WTC11 (cell line): ENCODE measurements around the gene ITPRID1.

ENCODE experiments used
- ATF1 ChIP-seq: sonication (generic); formaldehyde crosslinking; IDR thresholded peaks from 2 replicates; pipeline ENCODE4 v1.8.1; 2023; ENCODE audit warnings: mild to moderate bottlenecking, moderate library complexity, missing genetic modification reagents
- FOXK1 ChIP-seq: sonication (generic); formaldehyde crosslinking; IDR thresholded peaks from 2 replicates; pipeline ENCODE4 v1.8.0; 2022; ENCODE audit warnings: mild to moderate bottlenecking, moderate library complexity, missing genetic modification reagents
- FOXP1 ChIP-seq: sonication (generic); formaldehyde crosslinking; IDR thresholded peaks from 2 replicates; pipeline ENCODE4 v1.8.0; 2022; ENCODE audit warnings: missing genetic modification reagents, mild to moderate bottlenecking, moderate library complexity, borderline replicate concordance
- GTF2I ChIP-seq: fragments of 250-450 bp; sonication (Bioruptor Pico); conservative IDR thresholded peaks from 2 replicates; pipeline ENCODE4 v1.4.0; 2021; ENCODE audit warnings: mild to moderate bottlenecking
- JUN ChIP-seq: sonication (generic); formaldehyde crosslinking; IDR thresholded peaks from 2 replicates; pipeline ENCODE4 v1.8.0; 2023; ENCODE audit warnings: mild to moderate bottlenecking, missing genetic modification reagents
- NR1H2 ChIP-seq: sonication (generic); formaldehyde crosslinking; IDR thresholded peaks from 2 replicates; pipeline ENCODE4 v1.9.0; 2021; ENCODE audit warnings: mild to moderate bottlenecking, moderate library complexity, missing genetic modification reagents
- SMAD4 ChIP-seq: sonication (generic); formaldehyde crosslinking; IDR thresholded peaks from 2 replicates; pipeline ENCODE4 v1.8.0; 2022; ENCODE audit warnings: mild to moderate bottlenecking, missing genetic modification reagents
- TCF7 ChIP-seq: sonication (generic); formaldehyde crosslinking; IDR thresholded peaks from 2 replicates; pipeline ENCODE4 v1.8.0; 2022; ENCODE audit warnings: mild to moderate bottlenecking, low read depth, missing genetic modification reagents, moderate library complexity
- ZNF121 ChIP-seq: sonication (generic); formaldehyde crosslinking; IDR thresholded peaks from 2 replicates; pipeline ENCODE4 v1.8.0; 2023; ENCODE audit warnings: missing genetic modification reagents
- TF ChIP-seq, protein P1 (sequence below): sonication (generic); formaldehyde crosslinking; IDR thresholded peaks from 2 replicates; pipeline ENCODE4 v1.8.1; 2023; ENCODE audit warnings: mild to moderate bottlenecking, missing genetic modification reagents, borderline replicate concordance
- TF ChIP-seq, protein P2 (sequence below): fragments of 200-600 bp; IDR thresholded peaks from 2 replicates; pipeline ENCODE4 v1.8.0; 2022; ENCODE audit warnings: antibody characterized with exemption
- TF ChIP-seq, protein P3 (sequence below): sonication (generic); formaldehyde crosslinking; IDR thresholded peaks from 2 replicates; pipeline ENCODE4 v1.8.1; 2022; ENCODE audit warnings: mild to moderate bottlenecking, moderate library complexity, missing genetic modification reagents

DNA sequence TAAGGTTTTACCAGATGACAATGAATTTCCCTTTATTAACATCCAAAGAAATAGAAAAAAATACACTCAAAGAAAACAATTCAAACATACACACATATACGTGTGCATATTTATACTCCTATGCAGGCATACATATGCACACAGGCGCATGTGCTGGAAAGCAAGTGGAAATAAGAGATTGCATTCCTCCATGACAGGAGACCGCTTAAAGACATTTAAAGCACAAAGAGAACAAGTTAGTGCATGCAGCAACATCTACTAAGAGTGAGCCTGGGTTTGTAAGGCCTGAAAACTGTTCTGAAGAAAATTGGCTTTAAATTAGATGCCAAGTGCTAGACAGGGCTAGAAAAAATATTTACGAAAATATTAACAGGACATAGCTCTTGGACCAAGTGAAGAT, 133.1 kb downstream of the ITPRID1 start:
- TF ChIP-seq, protein P1, sequence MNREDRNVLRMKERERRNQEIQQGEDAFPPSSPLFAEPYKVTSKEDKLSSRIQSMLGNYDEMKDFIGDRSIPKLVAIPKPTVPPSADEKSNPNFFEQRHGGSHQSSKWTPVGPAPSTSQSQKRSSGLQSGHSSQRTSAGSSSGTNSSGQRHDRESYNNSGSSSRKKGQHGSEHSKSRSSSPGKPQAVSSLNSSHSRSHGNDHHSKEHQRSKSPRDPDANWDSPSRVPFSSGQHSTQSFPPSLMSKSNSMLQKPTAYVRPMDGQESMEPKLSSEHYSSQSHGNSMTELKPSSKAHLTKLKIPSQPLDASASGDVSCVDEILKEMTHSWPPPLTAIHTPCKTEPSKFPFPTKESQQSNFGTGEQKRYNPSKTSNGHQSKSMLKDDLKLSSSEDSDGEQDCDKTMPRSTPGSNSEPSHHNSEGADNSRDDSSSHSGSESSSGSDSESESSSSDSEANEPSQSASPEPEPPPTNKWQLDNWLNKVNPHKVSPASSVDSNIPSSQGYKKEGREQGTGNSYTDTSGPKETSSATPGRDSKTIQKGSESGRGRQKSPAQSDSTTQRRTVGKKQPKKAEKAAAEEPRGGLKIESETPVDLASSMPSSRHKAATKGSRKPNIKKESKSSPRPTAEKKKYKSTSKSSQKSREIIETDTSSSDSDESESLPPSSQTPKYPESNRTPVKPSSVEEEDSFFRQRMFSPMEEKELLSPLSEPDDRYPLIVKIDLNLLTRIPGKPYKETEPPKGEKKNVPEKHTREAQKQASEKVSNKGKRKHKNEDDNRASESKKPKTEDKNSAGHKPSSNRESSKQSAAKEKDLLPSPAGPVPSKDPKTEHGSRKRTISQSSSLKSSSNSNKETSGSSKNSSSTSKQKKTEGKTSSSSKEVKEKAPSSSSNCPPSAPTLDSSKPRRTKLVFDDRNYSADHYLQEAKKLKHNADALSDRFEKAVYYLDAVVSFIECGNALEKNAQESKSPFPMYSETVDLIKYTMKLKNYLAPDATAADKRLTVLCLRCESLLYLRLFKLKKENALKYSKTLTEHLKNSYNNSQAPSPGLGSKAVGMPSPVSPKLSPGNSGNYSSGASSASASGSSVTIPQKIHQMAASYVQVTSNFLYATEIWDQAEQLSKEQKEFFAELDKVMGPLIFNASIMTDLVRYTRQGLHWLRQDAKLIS (CRISPR knock-in tag) = no peak
- TF ChIP-seq, protein P2, sequence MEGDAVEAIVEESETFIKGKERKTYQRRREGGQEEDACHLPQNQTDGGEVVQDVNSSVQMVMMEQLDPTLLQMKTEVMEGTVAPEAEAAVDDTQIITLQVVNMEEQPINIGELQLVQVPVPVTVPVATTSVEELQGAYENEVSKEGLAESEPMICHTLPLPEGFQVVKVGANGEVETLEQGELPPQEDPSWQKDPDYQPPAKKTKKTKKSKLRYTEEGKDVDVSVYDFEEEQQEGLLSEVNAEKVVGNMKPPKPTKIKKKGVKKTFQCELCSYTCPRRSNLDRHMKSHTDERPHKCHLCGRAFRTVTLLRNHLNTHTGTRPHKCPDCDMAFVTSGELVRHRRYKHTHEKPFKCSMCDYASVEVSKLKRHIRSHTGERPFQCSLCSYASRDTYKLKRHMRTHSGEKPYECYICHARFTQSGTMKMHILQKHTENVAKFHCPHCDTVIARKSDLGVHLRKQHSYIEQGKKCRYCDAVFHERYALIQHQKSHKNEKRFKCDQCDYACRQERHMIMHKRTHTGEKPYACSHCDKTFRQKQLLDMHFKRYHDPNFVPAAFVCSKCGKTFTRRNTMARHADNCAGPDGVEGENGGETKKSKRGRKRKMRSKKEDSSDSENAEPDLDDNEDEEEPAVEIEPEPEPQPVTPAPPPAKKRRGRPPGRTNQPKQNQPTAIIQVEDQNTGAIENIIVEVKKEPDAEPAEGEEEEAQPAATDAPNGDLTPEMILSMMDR = no peak
- TF ChIP-seq JUN (CRISPR knock-in tag) (no peak), FOXP1 (no peak), ATF1 (no peak), GTF2I (CRISPR knock-in tag) (no peak), ZNF121 (CRISPR knock-in tag) (no peak), SMAD4 (CRISPR knock-in tag) (no peak), FOXK1 (CRISPR knock-in tag) (no peak), TCF7 (CRISPR knock-in tag) (no peak), NR1H2 (CRISPR knock-in tag) (no peak)
- TF ChIP-seq, protein P3, sequence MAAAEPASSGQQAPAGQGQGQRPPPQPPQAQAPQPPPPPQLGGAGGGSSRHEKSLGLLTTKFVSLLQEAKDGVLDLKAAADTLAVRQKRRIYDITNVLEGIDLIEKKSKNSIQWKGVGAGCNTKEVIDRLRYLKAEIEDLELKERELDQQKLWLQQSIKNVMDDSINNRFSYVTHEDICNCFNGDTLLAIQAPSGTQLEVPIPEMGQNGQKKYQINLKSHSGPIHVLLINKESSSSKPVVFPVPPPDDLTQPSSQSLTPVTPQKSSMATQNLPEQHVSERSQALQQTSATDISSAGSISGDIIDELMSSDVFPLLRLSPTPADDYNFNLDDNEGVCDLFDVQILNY (CRISPR knock-in tag) = no peak
